HT-29 (cell line): ENCODE results near the gene OTX1. TPM values are rescaled to one million over a fixed set of nuclear protein-coding genes. Genes with fewer than 3 reads are reported as not detected.
A peak's percentile ranks its signal among the peaks of the same experiment; 100 is the strongest.

ENCODE experiments used
- DNase-seq: peaks from one replicate; pipeline ENCODE4 v3.0.0-alpha.2; 2015; ENCODE audit warnings: low spot score
- total RNA-seq: library from RNA; depleted of rRNA; stranded (reverse); fragments of >200 nt; shearing (Covaris generic); gene quantifications from 2 replicates; pipeline ENCODE4 v1.2.3, GENCODE V29; 2014

The OTX1 gene
- total RNA-seq, 1 experiment from 2014 or later: 5.6 TPM

- DNase-seq: no peak
Observed at GRCh38 chr2:63046961-63047320, 3.7 kb upstream of the OTX1 start.

GRCh38 chr2:63047321-63048279, 3.0 kb upstream of the OTX1 start:
- no peak for DNase-seq

- DNase-seq: no peak
Observed at GRCh38 chr2:63048367-63049171, 2.1 kb upstream of the OTX1 start.

GRCh38 chr2:63049211-63049969, 1.2 kb upstream of the OTX1 start:
- DNase-seq: peak; percentile 26

GRCh38 chr2:63049970-63050333, 678 bp upstream of the OTX1 start:
- DNase-seq: no peak

DNA sequence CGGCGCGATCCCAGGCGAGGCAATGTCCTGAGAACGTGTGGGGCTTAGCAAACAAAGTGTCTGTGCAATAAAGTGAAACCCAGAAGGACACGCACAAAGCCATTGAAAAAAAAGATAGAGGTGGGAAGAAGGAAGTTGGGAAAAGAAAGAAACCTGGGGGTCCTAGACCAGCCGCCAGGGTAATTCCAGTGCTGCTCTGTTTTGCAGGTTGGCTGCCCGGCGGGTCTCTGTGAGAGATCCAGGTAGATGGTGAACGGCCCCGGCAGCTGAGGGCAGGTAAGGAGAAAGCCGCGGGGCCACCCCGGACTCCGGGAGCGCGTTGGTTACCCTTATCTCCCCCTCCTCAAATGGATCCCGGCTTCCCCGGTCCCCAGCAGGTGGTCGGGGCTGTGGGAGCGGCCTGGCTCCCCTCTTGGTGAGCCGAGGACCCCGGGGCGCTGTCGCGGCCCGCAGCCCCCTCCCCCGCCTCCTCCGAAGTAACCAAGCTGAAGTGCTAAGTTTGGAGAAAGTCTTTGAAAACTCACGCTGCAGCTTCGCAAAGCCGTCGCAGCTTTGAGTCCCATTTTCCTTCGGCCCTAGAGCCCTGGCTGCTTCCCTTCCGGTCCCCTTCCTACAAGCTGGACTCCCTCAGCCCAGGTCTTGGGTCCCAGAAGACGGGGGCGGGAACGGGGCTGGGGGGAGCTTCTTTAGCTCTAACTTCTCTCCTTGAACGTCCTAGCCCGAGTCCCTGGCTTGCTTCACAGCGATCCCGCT, 588 bp downstream of the OTX1 start:
- no peak for DNase-seq

DNA sequence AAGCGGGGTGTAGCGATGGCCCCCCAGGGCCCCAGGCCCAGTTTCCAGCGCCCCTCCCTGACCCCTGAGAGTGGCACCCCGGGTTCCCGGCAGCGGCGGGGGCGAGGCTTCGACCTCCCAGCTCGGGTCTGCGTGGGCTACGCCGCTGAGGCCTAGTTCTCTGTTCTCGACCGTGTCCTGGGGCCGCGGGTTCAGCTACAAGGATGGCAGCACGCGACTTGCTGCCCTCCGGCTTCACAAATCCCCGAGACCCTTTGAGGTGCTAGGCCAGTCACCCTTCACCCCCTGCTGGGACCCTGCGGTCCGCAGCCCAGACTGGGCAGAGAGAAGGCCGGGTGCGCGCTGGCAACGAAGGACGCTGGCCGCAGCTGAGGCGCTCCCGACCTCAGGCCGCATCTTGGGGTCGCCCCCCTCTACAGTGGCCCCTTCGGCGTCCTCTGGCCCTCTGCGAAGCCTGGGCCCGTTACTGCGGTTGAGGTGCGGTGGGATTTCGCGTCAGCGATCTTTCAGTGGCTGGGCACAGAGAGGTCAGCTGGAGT, 1.2 kb downstream of the OTX1 start:
- no peak for DNase-seq

GRCh38 chr2:63052411-63053080, 1.9 kb downstream of the OTX1 start:
- DNase-seq: no peak

DNA sequence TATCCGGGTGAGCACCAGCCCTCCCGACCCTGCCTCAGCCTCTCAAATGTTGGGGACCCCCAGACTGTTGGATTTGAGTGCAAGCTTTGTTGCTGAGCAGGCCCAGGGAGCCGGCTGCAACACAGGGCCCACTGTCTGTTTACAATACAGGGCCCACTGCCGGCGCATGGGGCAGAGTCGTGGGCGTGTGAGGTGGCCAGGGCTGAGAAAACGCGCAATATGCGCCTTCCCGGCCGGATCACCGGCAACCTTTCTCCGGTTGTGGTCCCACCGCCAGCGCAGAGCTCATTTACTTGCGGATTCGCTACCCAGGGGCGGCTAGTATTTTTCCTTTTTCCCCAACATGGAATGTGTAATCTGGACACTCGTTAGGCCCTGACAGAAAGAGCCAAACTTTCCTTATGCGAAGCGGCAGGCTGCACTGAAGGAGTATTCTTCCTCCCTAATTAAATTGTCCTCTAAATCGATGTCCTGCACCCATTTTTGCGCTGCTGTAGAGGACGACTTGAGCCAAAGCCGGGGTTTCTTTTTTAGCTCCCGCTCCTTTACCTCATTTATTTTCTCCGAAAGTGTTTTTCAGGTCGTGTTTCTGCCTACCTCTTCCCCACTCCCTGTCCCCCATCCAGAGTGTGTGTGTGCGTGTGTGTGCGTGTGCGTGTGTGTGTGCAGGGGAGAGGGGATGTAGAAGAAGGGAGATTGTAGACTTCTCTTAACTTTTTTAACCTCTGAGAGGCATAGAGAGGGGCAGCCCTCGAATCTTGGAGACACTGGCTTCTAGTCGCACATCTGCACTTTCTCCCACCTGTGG, 2.7 kb downstream of the OTX1 start:
- no peak for DNase-seq

DNA sequence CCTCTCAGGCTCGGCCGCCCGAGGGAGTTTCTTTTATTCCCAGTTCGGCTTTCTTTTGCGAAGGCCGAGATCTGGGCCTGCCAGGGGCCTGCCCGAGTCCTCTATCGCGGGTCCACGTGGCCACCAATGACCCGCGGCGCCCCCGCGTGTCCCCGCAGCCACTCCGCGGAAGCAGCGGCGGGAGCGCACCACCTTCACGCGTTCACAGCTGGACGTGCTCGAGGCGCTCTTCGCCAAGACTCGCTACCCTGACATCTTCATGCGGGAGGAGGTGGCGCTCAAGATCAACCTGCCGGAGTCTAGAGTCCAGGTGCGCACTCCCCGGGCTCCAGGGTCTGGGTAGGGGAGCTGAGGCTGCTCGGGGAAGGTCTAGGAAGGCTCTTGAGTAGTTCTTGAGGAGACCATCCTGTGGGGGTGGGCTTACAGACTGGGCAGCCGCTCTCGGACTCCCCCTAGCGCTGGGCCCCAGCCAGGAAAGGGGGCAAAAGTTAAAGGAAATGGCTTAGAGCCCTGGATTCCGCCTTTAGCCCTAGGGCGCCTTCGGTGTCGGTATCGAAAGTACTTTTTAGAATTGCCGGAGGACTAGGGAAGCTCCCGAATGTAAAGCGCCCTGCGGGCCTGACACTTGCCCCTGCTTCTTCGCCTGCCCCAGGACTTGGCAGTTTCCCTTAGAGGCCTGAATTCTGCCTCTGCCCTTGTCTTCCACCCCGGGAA, 3.4 kb downstream of the OTX1 start:
- DNase-seq: no peak

- no peak for DNase-seq
Observed at GRCh38 chr2:63054841-63055225, 4.2 kb downstream of the OTX1 start.

GRCh38 chr2:63055226-63056106, 4.8 kb downstream of the OTX1 start:
- no peak for DNase-seq

DNA sequence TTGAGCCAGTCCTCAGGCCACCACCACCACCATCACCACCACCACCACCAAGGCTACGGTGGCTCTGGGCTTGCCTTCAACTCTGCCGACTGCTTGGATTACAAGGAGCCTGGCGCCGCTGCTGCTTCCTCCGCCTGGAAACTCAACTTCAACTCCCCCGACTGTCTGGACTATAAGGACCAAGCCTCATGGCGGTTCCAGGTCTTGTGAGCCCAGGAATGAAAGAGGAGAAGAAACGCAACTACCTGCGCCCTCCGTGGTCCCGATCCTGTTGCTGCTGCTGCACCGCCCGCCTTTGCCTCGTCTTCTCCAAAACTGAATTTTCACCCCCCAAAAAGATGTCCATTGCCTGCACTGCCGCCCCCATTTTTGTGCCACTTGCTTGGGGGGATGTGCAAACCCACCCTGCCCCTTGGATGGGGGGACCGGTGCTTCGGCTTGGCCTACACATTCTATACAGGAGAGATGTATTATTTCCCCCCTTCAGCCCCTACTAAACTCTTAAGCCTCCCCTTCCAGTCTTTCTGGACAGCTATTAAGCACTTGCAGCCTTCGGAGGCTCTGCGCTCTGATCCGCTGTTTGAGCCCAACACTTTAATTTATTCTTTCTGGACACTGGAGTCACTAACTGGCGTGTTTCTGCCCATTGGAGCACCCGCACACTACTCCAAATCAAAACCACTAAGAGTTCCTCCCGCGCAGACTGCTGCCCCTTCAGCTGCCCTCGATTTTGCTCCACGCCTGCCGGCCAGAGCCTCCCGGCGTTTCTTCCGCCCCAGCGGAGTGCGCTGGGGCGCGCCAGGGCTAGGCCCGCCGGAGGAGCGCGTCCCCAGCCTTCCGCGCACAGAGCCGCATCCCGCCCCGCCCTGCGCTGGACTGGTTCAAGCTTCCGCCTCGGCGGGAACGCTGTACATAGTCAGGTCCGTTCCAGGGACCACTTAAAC, 5.7 kb downstream of the OTX1 start:
- DNase-seq: no peak

- DNase-seq: no peak
Observed at GRCh38 chr2:63057249-63058143, 6.9 kb downstream of the OTX1 start.

DNA sequence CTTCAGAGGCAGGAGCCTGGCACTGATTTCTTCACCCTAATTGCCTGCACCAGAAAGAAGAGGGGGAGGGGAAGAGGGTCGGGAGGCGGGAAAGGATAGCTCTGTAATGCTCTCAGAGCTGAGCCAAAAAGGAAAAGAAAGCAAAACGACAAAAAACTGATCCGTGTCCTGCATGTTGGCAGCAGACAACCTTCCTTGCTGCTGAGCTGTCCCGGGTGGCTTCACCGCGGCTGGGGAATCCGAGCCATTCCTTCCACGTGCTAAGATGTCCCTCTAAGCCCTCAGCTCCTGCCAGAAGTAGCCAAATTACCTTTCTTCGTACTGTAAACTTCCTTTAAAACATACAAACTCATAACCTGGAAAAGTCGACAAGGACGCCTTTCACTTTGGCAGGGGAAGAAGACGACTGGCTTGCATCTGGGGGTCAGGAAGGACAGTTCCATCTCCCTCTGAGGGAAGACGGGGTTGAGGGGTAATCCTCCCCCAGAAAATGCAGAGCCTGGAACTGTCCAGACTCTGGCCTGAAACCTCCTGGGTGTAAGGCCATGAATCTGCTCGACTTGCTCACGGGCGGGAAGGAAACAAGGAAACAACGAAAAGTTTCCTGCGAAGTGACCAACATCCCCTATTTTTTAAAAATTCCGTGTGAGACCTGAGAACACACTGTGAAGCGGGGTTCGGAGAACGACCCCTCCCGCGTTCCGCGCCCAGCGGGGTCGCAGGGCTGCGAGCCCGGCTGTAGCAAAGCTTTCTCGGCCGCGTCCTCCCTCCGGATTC, 7.7 kb downstream of the OTX1 start:
- no peak for DNase-seq
